H9 (cell line): ENCODE measurements around the gene TUBB6. TPM values are rescaled to one million over a fixed set of nuclear protein-coding genes. Genes with fewer than 3 reads are reported as not detected.

Source experiments
- DNase-seq: peaks from one replicate; pipeline ENCODE4 v3.0.0-alpha.2; 2017
- H2AFZ ChIP-seq: one replicate; pipeline ENCODE4 v1.6.1; 2013; ENCODE audit warnings: mild to moderate bottlenecking, low read length, control low read depth, moderate library complexity
- H2AK5ac ChIP-seq: 2 replicates; pipeline ENCODE4 v1.6.1; 2013; ENCODE audit warnings: low read length, control low read depth, mixed read lengths; ENCODE audit not compliant: insufficient read length
- H2BK120ac ChIP-seq: one replicate; pipeline ENCODE4 v1.6.1; 2013; ENCODE audit warnings: low read depth, mild to moderate bottlenecking, low read length, control low read depth, inconsistent platforms; ENCODE audit not compliant: poor library complexity, severe bottlenecking
- H2BK12ac ChIP-seq: 2 replicates; pipeline ENCODE4 v1.6.1; 2013; ENCODE audit warnings: low read length, control low read depth, mixed read lengths, low read depth; ENCODE audit not compliant: insufficient read length
- H2BK15ac ChIP-seq: 2 replicates; pipeline ENCODE4 v1.6.1; 2013; ENCODE audit warnings: low read depth, low read length, control low read depth
- H2BK20ac ChIP-seq: one replicate; pipeline ENCODE4 v1.6.1; 2013; ENCODE audit warnings: low read depth, mild to moderate bottlenecking, low read length, control low read depth, inconsistent platforms; ENCODE audit not compliant: poor library complexity, severe bottlenecking
- H2BK5ac ChIP-seq: 2 replicates; pipeline ENCODE4 v1.6.1; 2013; ENCODE audit warnings: low read length, control low read depth, mixed read lengths; ENCODE audit not compliant: insufficient read length
- H3K14ac ChIP-seq: 2 replicates; pipeline ENCODE4 v1.6.1; 2013; ENCODE audit warnings: low read length, control low read depth; ENCODE audit not compliant: insufficient read depth
- H3K18ac ChIP-seq: 2 replicates; pipeline ENCODE4 v1.6.1; 2013; ENCODE audit warnings: low read depth, mild to moderate bottlenecking, mixed read lengths, low read length, control low read depth; ENCODE audit not compliant: insufficient read length
- H3K23ac ChIP-seq: 2 replicates; pipeline ENCODE4 v1.6.1; 2013; ENCODE audit warnings: low read length, control low read depth, mixed read lengths, low read depth; ENCODE audit not compliant: insufficient read length
- H3K23me2 ChIP-seq: 2 replicates; pipeline ENCODE4 v1.6.1; 2013; ENCODE audit warnings: low read depth, mild to moderate bottlenecking, mixed read lengths, low read length, control low read depth; ENCODE audit not compliant: insufficient read length, poor library complexity, severe bottlenecking
- H3K27ac ChIP-seq: 2 replicates; pipeline ENCODE4 v1.5.1; 2013; ENCODE audit warnings: low read length, control low read depth, mixed read lengths, low read depth; ENCODE audit not compliant: insufficient read length
- H3K27me3 ChIP-seq: 2 replicates; pipeline ENCODE4 v1.6.1; 2013; ENCODE audit warnings: low read length, control low read depth, inconsistent platforms; ENCODE audit not compliant: insufficient read depth
- H3K4ac ChIP-seq: 2 replicates; pipeline ENCODE4 v1.6.1; 2013; ENCODE audit warnings: low read depth, mild to moderate bottlenecking, control low read depth, inconsistent platforms, low read length, moderate library complexity
- H3K4me1 ChIP-seq: 2 replicates; pipeline ENCODE4 v1.6.1; 2013; ENCODE audit warnings: low read length, control low read depth, inconsistent platforms; ENCODE audit not compliant: insufficient read depth
- H3K4me2 ChIP-seq: 2 replicates; pipeline ENCODE4 v1.6.1; 2013; ENCODE audit warnings: low read length, control low read depth, mixed read lengths; ENCODE audit not compliant: insufficient read length, insufficient read depth
- H3K56ac ChIP-seq: 2 replicates; pipeline ENCODE4 v1.6.1; 2013; ENCODE audit warnings: low read depth, mild to moderate bottlenecking, mixed read lengths, low read length, control low read depth; ENCODE audit not compliant: insufficient read length
- H3K79me1 ChIP-seq: 2 replicates; pipeline ENCODE4 v1.6.1; 2013; ENCODE audit warnings: low read depth, mild to moderate bottlenecking, moderate library complexity, low read length, control low read depth, inconsistent platforms; ENCODE audit not compliant: insufficient read depth, poor library complexity, severe bottlenecking
- H3K79me2 ChIP-seq: 2 replicates; pipeline ENCODE4 v1.6.1; 2013; ENCODE audit warnings: low read length, control low read depth, inconsistent platforms; ENCODE audit not compliant: insufficient read depth
- H3K9ac ChIP-seq: 2 replicates; pipeline ENCODE4 v1.6.1; 2013; ENCODE audit warnings: low read length, control low read depth, mixed read lengths; ENCODE audit not compliant: insufficient read length; ENCODE audit errors: extremely low read depth
- H3K9me3 ChIP-seq: one replicate; pipeline ENCODE4 v1.6.1; 2013; ENCODE audit warnings: low read depth, low read length, inconsistent platforms; ENCODE audit not compliant: control insufficient read depth
- H3T11ph ChIP-seq: one replicate; pipeline ENCODE4 v1.6.1; 2013; ENCODE audit warnings: mild to moderate bottlenecking, low read length, control low read depth, inconsistent platforms
- H4K20me1 ChIP-seq: one replicate; pipeline ENCODE4 v1.6.1; 2013; ENCODE audit not compliant: control insufficient read depth, insufficient read length, insufficient read depth
- H4K5ac ChIP-seq: 2 replicates; pipeline ENCODE4 v1.6.1; 2013; ENCODE audit warnings: low read depth, mild to moderate bottlenecking, mixed read lengths, low read length, control low read depth; ENCODE audit not compliant: insufficient read length
- H4K8ac ChIP-seq: replicated peaks from 2 replicates; pipeline ENCODE4 v1.6.1; 2013; ENCODE audit warnings: low read length, control low read depth, mixed read lengths, low read depth; ENCODE audit not compliant: insufficient read length
- H4K91ac ChIP-seq: 2 replicates; pipeline ENCODE4 v1.6.1; 2013; ENCODE audit warnings: low read depth, mild to moderate bottlenecking, moderate library complexity, mixed read lengths, low read length, control low read depth; ENCODE audit not compliant: insufficient read length
- H3K27ac Mint-ChIP-seq, 3 experiments: 2 replicates in 2 of 3; 3 replicates in 1 of 3; pipeline ENCODE4 v1.8.0; 2020 to 2021; ENCODE audit warnings: mixed read lengths in 3 of 3, mild to moderate bottlenecking in 1 of 3, moderate library complexity in 1 of 3
- H3K27me3 Mint-ChIP-seq: 2 replicates; pipeline ENCODE4 v1.8.0; 2021; ENCODE audit warnings: low read depth, mild to moderate bottlenecking, moderate library complexity, mixed read lengths
- H3K36me3 Mint-ChIP-seq, 3 experiments: 2 replicates in 2 of 3; 3 replicates in 1 of 3; pipeline ENCODE4 v1.8.0; 2020 to 2021; ENCODE audit warnings: low read depth in 3 of 3, mixed read lengths in 3 of 3; ENCODE audit not compliant: insufficient read depth in 1 of 3
- H3K4me1 Mint-ChIP-seq, 2 experiments: 2 replicates each; pipeline ENCODE4 v1.8.0; 2020; ENCODE audit warnings: mixed read lengths in 2 of 2
- H3K4me3 Mint-ChIP-seq, 2 experiments: 2 replicates in 1 of 2; 3 replicates in 1 of 2; pipeline ENCODE4 v1.8.0; 2020 to 2021; ENCODE audit warnings: mild to moderate bottlenecking in 2 of 2, mixed read lengths in 2 of 2, moderate library complexity in 1 of 2
- H3K9me3 Mint-ChIP-seq, 2 experiments: 2 replicates in 1 of 2; 3 replicates in 1 of 2; pipeline ENCODE4 v1.8.0; 2020; ENCODE audit warnings: mild to moderate bottlenecking in 2 of 2, mixed read lengths in 2 of 2, moderate library complexity in 1 of 2
- CTCF ChIP-seq: fragments of 200-600 bp; sonication (generic); conservative IDR thresholded peaks from 3 replicates; pipeline ENCODE4 v1.8.0; 2021; ENCODE audit warnings: antibody characterized with exemption, mild to moderate bottlenecking
- WGBS: extraction: QIAGEN DNeasy Blood & Tissue Kit; methylation state at CpG from one replicate; pipeline ENCODE4 v1.1.7; 2013; ENCODE audit warnings: missing lambda C conversion rate, low lambda C conversion rate, mixed read lengths; ENCODE audit not compliant: insufficient read length; ENCODE audit errors: extremely low coverage; 5-methylcytosine and 5-hydroxymethylcytosine counted together
- total RNA-seq: library from RNA; stranded (reverse); gene quantifications from 2 replicates; pipeline ENCODE4 v1.2.1, GENCODE V29; 2021

Gene TUBB6
- total RNA-seq, 1 experiment from 2014 or later: 134 TPM

- Histone ChIP-seq H2AFZ (no peak overlapping the region), H3K4me1 (no peaks in the 10 kb centered on the region), H3K79me2 (peaks cover 2% of the 10 kb centered on the region; the same call in 1 of the 2 replicates), H3K4me2 (no peak overlapping the region), H3T11ph (no peak overlapping the region), H3K14ac (no peak overlapping the region), H3K23me2 (peaks cover 4% of the 10 kb centered on the region), H2BK12ac (no peak overlapping the region), H2BK20ac (no peak overlapping the region), H2BK15ac (no peak overlapping the region), H4K8ac (no peak overlapping the region), H3K4ac (no peak overlapping the region), H2AK5ac (no peak overlapping the region), H3K56ac (no peak overlapping the region), H4K20me1 (no peaks in the 10 kb centered on the region), H3K27ac (no peak overlapping the region), H3K79me1 (no peaks in the 10 kb centered on the region), H4K5ac (no peak overlapping the region), H3K9ac (no peak overlapping the region), H2BK120ac (no peak overlapping the region), H3K23ac (no peak overlapping the region), H3K18ac (no peak overlapping the region), H3K9me3 (peaks cover 4% of the 10 kb centered on the region), H4K91ac (no peak overlapping the region), H3K27me3 (no peaks in the 10 kb centered on the region), H2BK5ac (no peak overlapping the region)
- no peak overlapping the region for H3K4me3 Mint-ChIP-seq
- H3K36me3 Mint-ChIP-seq: peaks cover 36 to 81% (median 38%) of the 10 kb centered on the region in 3 experiments
- no CpG with 5 or more reads among the region's 5 CpGs for WGBS
- no peak for DNase-seq
- H3K27ac Mint-ChIP-seq: no peak overlapping the region
- peaks cover 5 to 12% of the 10 kb centered on the region in 2 experiments; a peak in 4 of 5 replicates for H3K9me3 Mint-ChIP-seq
- no peak for TF ChIP-seq CTCF
- H3K4me1 Mint-ChIP-seq: peaks cover 23 to 24% of the 10 kb centered on the region in 2 experiments
- peaks cover 1% of the 10 kb centered on the region; the same call in 1 of the 2 replicates for H3K27me3 Mint-ChIP-seq
These were observed 5.6 kb downstream of the TUBB6 start for GRCh38 chr18:12313530-12314245.
